GM12892 (cell line): ENCODE data around the gene MYO10.

ENCODE experiments used
- POLR2A ChIP-seq: IDR thresholded peaks from 2 replicates; pipeline ENCODE4 v1.6.1; 2011; ENCODE audit warnings: low read depth, low read length, control low read depth
- POLR2AphosphoS5 ChIP-seq: IDR thresholded peaks from 2 replicates; pipeline ENCODE4 v1.6.1; 2011; ENCODE audit warnings: low read depth, low read length, control low read depth

GRCh38 chr5:16617274-16617968 lies 318.7 kb downstream of the MYO10 start:
- TF ChIP-seq POLR2AphosphoS5 = no peak
- TF ChIP-seq POLR2A = no peak
